ENCODE data around the gene TALDO1.
"Not testable (repeated sequence)": the region's sequence is repeated elsewhere in the genome, so short reads cannot be mapped to it uniquely, and the experiment has no call there.

TALDO1 gene

GRCh38 chr11:728901-729491 lies 18.3 kb upstream of the TALDO1 start:
- DNase-seq (ENCODE audit: low read depth), result no peak
- TF ChIP-seq CTCF (conservative IDR thresholded peaks at IDR 0.05; ENCODE audit: low read depth, low read length), result no peak
- no peak overlapping the region for H3K4me3 ChIP-seq (ENCODE audit: low read length)

GRCh38 chr11:729492-730074 lies 17.7 kb upstream of the TALDO1 start:
- DNase-seq (ENCODE audit: low read depth), result no peak
- TF ChIP-seq CTCF (conservative IDR thresholded peaks at IDR 0.05; ENCODE audit: low read depth, low read length), result no peak
- no peak overlapping the region for H3K4me3 ChIP-seq (ENCODE audit: low read length)

GRCh38 chr11:733072-733471 lies 14.2 kb upstream of the TALDO1 start:
- no peak for DNase-seq (ENCODE audit: low read depth)
- no peak overlapping the region for H3K4me3 ChIP-seq (ENCODE audit: low read length)
- TF ChIP-seq CTCF (conservative IDR thresholded peaks at IDR 0.05; ENCODE audit: low read depth, low read length), result no peak

- H3K4me3 ChIP-seq (ENCODE audit: low read length); DNase-seq (ENCODE audit: low read depth): not testable (repeated sequence)
Measured at GRCh38 chr11:734541-734940, 12.7 kb upstream of the TALDO1 start.

- H3K4me3 ChIP-seq (ENCODE audit: low read length), result no peak overlapping the region
- no peak for TF ChIP-seq CTCF (conservative IDR thresholded peaks at IDR 0.05; ENCODE audit: low read depth, low read length)
Measured at GRCh38 chr11:737366-737765, 9.9 kb upstream of the TALDO1 start.

GRCh38 chr11:737899-738298 lies 9.4 kb upstream of the TALDO1 start:
- H3K4me3 ChIP-seq (ENCODE audit: low read length); DNase-seq (ENCODE audit: low read depth): not testable (repeated sequence)

More at GRCh38 chr11:737366-737765, 9.9 kb upstream of the TALDO1 start:
- no peak for DNase-seq (ENCODE audit: low read depth)

GRCh38 chr11:742156-742546 lies 5.1 kb upstream of the TALDO1 start:
- DNase-seq (ENCODE audit: low read depth), result no peak
- H3K4me3 ChIP-seq (ENCODE audit: low read length), result no peak overlapping the region

More at GRCh38 chr11:742156-742546, 5.1 kb upstream of the TALDO1 start:
- no peak for TF ChIP-seq CTCF (conservative IDR thresholded peaks at IDR 0.05; ENCODE audit: low read depth, low read length)
